ENCODE measurements around the gene FCN1. TPM values are rescaled to one million over a fixed set of nuclear protein-coding genes. Genes with fewer than 3 reads are reported as not detected.

FCN1 gene
- total RNA-seq, 1 donor from 2014 or later = not detected

DNA sequence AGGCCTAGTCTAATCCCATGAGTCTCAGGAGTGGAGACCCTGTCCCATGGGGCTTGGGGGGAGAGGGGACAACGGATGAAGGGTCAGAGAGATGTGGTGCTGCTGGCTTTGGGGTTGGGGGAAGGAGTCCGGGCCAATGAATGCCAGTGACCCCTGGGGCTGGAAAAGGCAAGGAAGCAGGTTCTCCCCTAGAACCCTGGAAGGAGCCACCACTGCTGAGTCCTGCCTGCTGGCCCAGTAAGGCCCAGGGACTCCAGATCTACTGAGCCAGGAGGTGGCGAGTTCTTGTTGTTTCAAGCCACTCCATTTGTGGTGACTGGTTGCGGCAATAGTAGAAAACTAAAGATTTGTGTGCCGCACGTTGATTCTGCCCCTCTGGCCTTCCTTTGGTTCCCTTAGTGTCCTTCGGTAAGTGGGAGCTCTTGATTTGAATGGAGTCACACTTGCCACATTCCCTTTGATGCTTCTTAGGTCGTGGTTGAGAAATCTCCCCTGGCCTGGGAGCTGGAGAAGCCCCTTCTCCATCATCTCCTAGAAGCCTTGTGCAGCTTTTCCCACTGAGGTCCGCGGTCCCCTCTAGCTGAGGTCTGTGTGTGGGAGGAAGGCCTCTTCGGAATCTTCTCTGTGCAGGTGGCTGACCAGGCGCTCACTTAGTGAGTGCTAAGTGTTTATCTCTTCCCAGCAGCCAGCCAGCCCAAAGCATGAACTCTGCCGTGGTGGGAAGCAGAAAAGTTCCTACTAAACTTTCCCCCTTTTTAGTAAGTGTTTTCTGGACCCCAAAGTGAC, 9.0 kb downstream of the FCN1 start:
- DNase-seq (ENCODE audit: low spot score in 2 of 2, unreplicated experiment in 2 of 2) = peak in 1 of 2 experiments; percentile 28
- Mint-ChIP-seq H3K4me3 (no peak overlapping the region), H3K4me1 (no peaks in the 10 kb centered on the region)

DNA sequence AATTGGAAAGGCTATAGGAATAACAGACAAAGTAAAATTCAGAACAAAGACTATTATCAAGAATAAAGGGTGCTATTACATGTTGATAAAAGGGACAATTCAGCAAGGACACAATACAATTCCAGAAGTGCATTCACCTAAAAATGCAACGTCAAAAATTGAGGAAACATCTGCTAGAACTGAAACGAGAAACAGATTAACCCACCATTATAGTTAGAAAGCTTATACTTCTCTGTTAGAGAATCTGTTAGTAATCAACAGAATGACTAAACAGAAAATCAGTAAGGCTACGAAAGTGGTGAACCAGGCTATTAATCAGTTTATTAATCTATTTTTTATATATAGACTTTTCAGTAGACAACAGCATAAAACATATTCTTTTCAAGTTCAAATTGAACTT, 14.8 kb downstream of the FCN1 start:
- DNase-seq (ENCODE audit: low spot score in 2 of 2, unreplicated experiment in 2 of 2) = no peak
- H3K27me3 Mint-ChIP-seq (ENCODE audit: low read depth) = peaks cover 27% of the 10 kb centered on the region
- TF ChIP-seq, protein P1, sequence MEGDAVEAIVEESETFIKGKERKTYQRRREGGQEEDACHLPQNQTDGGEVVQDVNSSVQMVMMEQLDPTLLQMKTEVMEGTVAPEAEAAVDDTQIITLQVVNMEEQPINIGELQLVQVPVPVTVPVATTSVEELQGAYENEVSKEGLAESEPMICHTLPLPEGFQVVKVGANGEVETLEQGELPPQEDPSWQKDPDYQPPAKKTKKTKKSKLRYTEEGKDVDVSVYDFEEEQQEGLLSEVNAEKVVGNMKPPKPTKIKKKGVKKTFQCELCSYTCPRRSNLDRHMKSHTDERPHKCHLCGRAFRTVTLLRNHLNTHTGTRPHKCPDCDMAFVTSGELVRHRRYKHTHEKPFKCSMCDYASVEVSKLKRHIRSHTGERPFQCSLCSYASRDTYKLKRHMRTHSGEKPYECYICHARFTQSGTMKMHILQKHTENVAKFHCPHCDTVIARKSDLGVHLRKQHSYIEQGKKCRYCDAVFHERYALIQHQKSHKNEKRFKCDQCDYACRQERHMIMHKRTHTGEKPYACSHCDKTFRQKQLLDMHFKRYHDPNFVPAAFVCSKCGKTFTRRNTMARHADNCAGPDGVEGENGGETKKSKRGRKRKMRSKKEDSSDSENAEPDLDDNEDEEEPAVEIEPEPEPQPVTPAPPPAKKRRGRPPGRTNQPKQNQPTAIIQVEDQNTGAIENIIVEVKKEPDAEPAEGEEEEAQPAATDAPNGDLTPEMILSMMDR (IDR thresholded peaks at IDR 0.05; ENCODE audit: unreplicated experiment) = no peak
- H3K36me3 Mint-ChIP-seq = peaks cover 2% of the 10 kb centered on the region
- no peak overlapping the region for H3K4me3 Mint-ChIP-seq
- H3K4me1 Mint-ChIP-seq = no peaks in the 10 kb centered on the region
- H3K9me3 Mint-ChIP-seq = peaks cover 14% of the 10 kb centered on the region
- H3K27ac Mint-ChIP-seq = no peak overlapping the region

More for the DNA sequence above, 9.0 kb downstream of the FCN1 start:
- peaks cover 27% of the 10 kb centered on the region for H3K27me3 Mint-ChIP-seq (ENCODE audit: low read depth)
- H3K36me3 Mint-ChIP-seq = no peaks in the 10 kb centered on the region
- H3K27ac Mint-ChIP-seq = no peak overlapping the region
- H3K9me3 Mint-ChIP-seq = no peaks in the 10 kb centered on the region
- TF ChIP-seq, protein P1 (IDR thresholded peaks at IDR 0.05; ENCODE audit: unreplicated experiment) = no peak

DNA sequence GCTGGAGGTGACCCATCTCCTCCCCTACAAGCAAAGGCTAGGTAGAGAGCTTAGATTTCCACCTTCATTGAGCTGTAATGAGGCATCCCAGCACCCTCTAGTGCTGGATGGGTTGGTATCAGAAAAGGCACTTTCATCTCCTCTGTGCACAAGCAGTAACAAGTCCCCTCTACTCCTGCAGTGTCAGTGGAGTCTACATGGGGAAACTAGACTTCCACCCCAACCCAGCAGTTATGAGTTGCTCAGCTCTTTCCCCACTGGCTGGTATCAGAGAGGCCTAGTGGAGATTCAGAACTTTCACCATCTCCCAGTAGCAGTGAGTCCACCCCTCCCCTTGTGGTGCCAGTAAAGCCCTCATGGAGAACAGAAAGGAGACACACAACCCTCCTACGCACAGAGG, 17.9 kb downstream of the FCN1 start:
- TF ChIP-seq, protein P1 (IDR thresholded peaks at IDR 0.05; ENCODE audit: unreplicated experiment) = no peak
- Mint-ChIP-seq H3K9me3 (peaks cover 14% of the 10 kb centered on the region), H3K4me3 (no peak overlapping the region), H3K27ac (no peak overlapping the region), H3K4me1 (peaks cover 16% of the 10 kb centered on the region), H3K36me3 (peaks cover 2% of the 10 kb centered on the region), H3K27me3 (ENCODE audit: low read depth) (peaks cover 19% of the 10 kb centered on the region)
- peak in 1 of 2 experiments; percentile 11 for DNase-seq (ENCODE audit: low spot score in 2 of 2, unreplicated experiment in 2 of 2)

- H3K27me3 Mint-ChIP-seq (ENCODE audit: low read depth) = peaks cover 18% of the 10 kb centered on the region
- H3K36me3 Mint-ChIP-seq = peaks cover 2% of the 10 kb centered on the region
- H3K4me3 Mint-ChIP-seq = no peak overlapping the region
- H3K9me3 Mint-ChIP-seq = peaks cover 14% of the 10 kb centered on the region
- H3K4me1 Mint-ChIP-seq = peaks cover 16% of the 10 kb centered on the region
- H3K27ac Mint-ChIP-seq = no peak overlapping the region
- DNase-seq (ENCODE audit: low spot score in 2 of 2, unreplicated experiment in 2 of 2) = no peak
- TF ChIP-seq, protein P1 (IDR thresholded peaks at IDR 0.05; ENCODE audit: unreplicated experiment) = no peak
Observed at GRCh38 chr9:134899168-134899567, 18.5 kb downstream of the FCN1 start.

- peaks cover 2% of the 10 kb centered on the region for H3K36me3 Mint-ChIP-seq
Observed at GRCh38 chr9:134898319-134898718, 19.4 kb downstream of the FCN1 start.

More at GRCh38 chr9:134898319-134898718, 19.4 kb downstream of the FCN1 start:
- H3K4me3 Mint-ChIP-seq = no peak overlapping the region
- H3K9me3 Mint-ChIP-seq = peaks cover 14% of the 10 kb centered on the region
- peaks cover 11% of the 10 kb centered on the region for H3K27me3 Mint-ChIP-seq (ENCODE audit: low read depth)
- H3K4me1 Mint-ChIP-seq = peaks cover 16% of the 10 kb centered on the region
- no peak for DNase-seq (ENCODE audit: low spot score in 2 of 2, unreplicated experiment in 2 of 2)
- TF ChIP-seq, protein P1 (IDR thresholded peaks at IDR 0.05; ENCODE audit: unreplicated experiment) = no peak
- H3K27ac Mint-ChIP-seq = no peak overlapping the region
